HCT116 (cell line): Measurements from ENCODE around the gene MUC4. TPM values are rescaled to one million over a fixed set of nuclear protein-coding genes. Genes with fewer than 3 reads are reported as not detected.
"Not testable (repeated sequence)": the region's sequence is repeated elsewhere in the genome, so short reads cannot be mapped to it uniquely, and the experiment has no call there.

Source experiments
- ATAC-seq: fragments of 200-7000 bp; cut with Tn5 transposase; 2 replicates; pipeline ENCODE4 v1.9.1; 2020; ENCODE audit warnings: mild to moderate bottlenecking, moderate library complexity
- BruUV-seq: library from RNA; stranded (reverse); fragments of 400-500 nt; replicated peaks from 2 replicates; lab custom pipeline; 2021; lab: Mats Ljungman, UMichigan
- CTCF ChIA-PET: fragments of 300-600 bp; sonication (Branson Sonifier 250); formaldehyde crosslinking; loops from one replicate; lab custom pipeline; 2021; ENCODE audit warnings: antibody characterized with exemption; lab: Charles Lee
- POLR2A ChIA-PET: fragments of 300-600, 350-600 bp; sonication (Branson Sonifier 250); formaldehyde crosslinking; loops from one replicate; lab custom pipeline; 2021; ENCODE audit warnings: antibody characterized with exemption; lab: Charles Lee
- RAD21 ChIA-PET, 2 experiments: fragments of 300-600 bp; sonication (Branson Sonifier 250); formaldehyde crosslinking; loops; one replicate each; lab custom pipeline; 2023; ENCODE audit warnings: low total read pairs in 2 of 2; ENCODE audit not compliant: uncharacterized antibody in 2 of 2, unreplicated experiment in 2 of 2, low non-redundant PET in 1 of 2; lab: Charles Lee
- DNase-seq: peaks from one replicate; pipeline ENCODE4 v3.0.0-alpha.2; 2010; ENCODE audit warnings: low read depth, low spot score
- H2AFZ ChIP-seq: fragments of 200-600 bp; shearing (Covaris generic), sonication (generic); 2 replicates; pipeline ENCODE4 v1.6.1; 2017; ENCODE audit warnings: low read depth, mixed run types, mixed read lengths, antibody characterized with exemption, low read length; ENCODE audit not compliant: poor library complexity, severe bottlenecking
- H3K27ac ChIP-seq: 2 replicates; pipeline ENCODE4 v1.5.1; 2012; ENCODE audit warnings: low read depth, low read length
- H3K27me3 ChIP-seq: fragments of 200-600 bp; sonication (generic); 2 replicates; pipeline ENCODE4 v1.6.1; 2016; ENCODE audit warnings: mixed run types, low read length, mixed read lengths; ENCODE audit not compliant: insufficient read depth
- H3K36me3 ChIP-seq, 2 experiments: fragments of 200-500 bp in 1 of 2; fragments of 200-600 bp in 1 of 2; sonication (Bioruptor generic) in 1 of 2; sonication (generic) in 1 of 2; 2 replicates each; pipeline versions ENCODE4 v1.5.1 to v1.6.1; 2014 to 2016; ENCODE audit warnings: low read length in 2 of 2, inconsistent platforms in 1 of 2, mixed read lengths in 1 of 2, mixed run types in 1 of 2; ENCODE audit not compliant: insufficient read depth in 2 of 2, control insufficient read depth in 1 of 2
- H3K4me1 ChIP-seq, 2 experiments: fragments of 200-600 bp in 1 of 2; sonication (generic) in 1 of 2; 2 replicates each; pipeline versions ENCODE4 v1.5.1 to v1.6.1; 2012 to 2017; ENCODE audit warnings: low read length in 2 of 2, inconsistent platforms in 1 of 2, mild to moderate bottlenecking in 1 of 2, mixed read lengths in 1 of 2, mixed run types in 1 of 2, moderate library complexity in 1 of 2; ENCODE audit not compliant: insufficient read depth in 2 of 2, control insufficient read depth in 1 of 2
- H3K4me2 ChIP-seq: fragments of 200-600 bp; sonication (generic); 2 replicates; pipeline ENCODE4 v1.6.1; 2017; ENCODE audit warnings: mixed run types, low read length, mixed read lengths
- H3K4me3 ChIP-seq, 2 experiments: fragments of 200-600 bp in 1 of 2; sonication (generic) in 1 of 2; replicated peaks in 1 of 2; 2 replicates each; pipeline ENCODE4 v1.5.1; 2011 to 2016; ENCODE audit warnings: low read length in 2 of 2, control low read depth in 1 of 2, low read depth in 1 of 2, mild to moderate bottlenecking in 1 of 2, mixed read lengths in 1 of 2, mixed run types in 1 of 2
- H3K79me2 ChIP-seq: fragments of 200-600 bp; sonication (generic); 2 replicates; pipeline ENCODE4 v1.6.1; 2017; ENCODE audit warnings: mild to moderate bottlenecking, mixed run types, low read length, moderate library complexity, mixed read lengths; ENCODE audit not compliant: insufficient read depth
- H3K9ac ChIP-seq: fragments of 200-600 bp; sonication (generic); 2 replicates; pipeline ENCODE4 v1.6.1; 2016; ENCODE audit warnings: low read length, mixed read lengths
- H3K9me2 ChIP-seq: fragments of 200-600 bp; sonication (generic), shearing (Covaris generic); 2 replicates; pipeline ENCODE4 v1.6.1; 2017; ENCODE audit warnings: mixed run types, mild to moderate bottlenecking, moderate library complexity; ENCODE audit not compliant: insufficient read depth
- H3K9me3 ChIP-seq, 2 experiments: fragments of 200-500 bp in 1 of 2; fragments of 200-600 bp in 1 of 2; sonication (Bioruptor generic) in 1 of 2; sonication (generic) in 1 of 2; 2 replicates each; pipeline ENCODE4 v1.6.1; 2014 to 2017; ENCODE audit warnings: low read length in 2 of 2, mixed read lengths in 2 of 2, inconsistent platforms in 1 of 2, low read depth in 1 of 2, mild to moderate bottlenecking in 1 of 2, mixed run types in 1 of 2, moderate library complexity in 1 of 2; ENCODE audit not compliant: control insufficient read depth in 1 of 2, insufficient read depth in 1 of 2
- H4K20me1 ChIP-seq: fragments of 200-600 bp; sonication (generic), shearing (Covaris generic); 2 replicates; pipeline ENCODE4 v1.6.1; 2017; ENCODE audit warnings: mixed run types, mild to moderate bottlenecking, moderate library complexity; ENCODE audit not compliant: insufficient read depth
- ATF3 ChIP-seq: IDR thresholded peaks from 2 replicates; pipeline ENCODE4 v1.6.1; 2012
- CBX3 ChIP-seq: IDR thresholded peaks from 2 replicates; pipeline ENCODE4 v1.6.1; 2012; ENCODE audit warnings: low read depth
- CTCF ChIP-seq, 3 experiments: fragments of 200-600 bp in 1 of 3; sonication (generic) in 1 of 3; IDR thresholded peaks in 2 of 3; conservative IDR thresholded peaks in 1 of 3; 2 replicates each; pipeline ENCODE4 v1.5.1; 2012 to 2017; ENCODE audit warnings: low read depth in 2 of 3, low read length in 2 of 3, antibody characterized with exemption in 1 of 3, borderline replicate concordance in 1 of 3, control low read depth in 1 of 3, mild to moderate bottlenecking in 1 of 3, mixed read lengths in 1 of 3, mixed run types in 1 of 3, moderate library complexity in 1 of 3; ENCODE audit not compliant: insufficient read depth in 1 of 3
- EGR1 ChIP-seq: IDR thresholded peaks from 2 replicates; pipeline ENCODE4 v1.6.1; 2012; ENCODE audit warnings: low read depth
- EZH2phosphoT487 ChIP-seq: fragments of 200-600 bp; IDR thresholded peaks from 2 replicates; pipeline ENCODE4 v1.6.1; 2018; ENCODE audit warnings: antibody characterized with exemption, borderline replicate concordance
- FOSL1 ChIP-seq: IDR thresholded peaks from 2 replicates; pipeline ENCODE4 v1.6.1; 2012; ENCODE audit warnings: low read depth
- JUND ChIP-seq: IDR thresholded peaks from 2 replicates; pipeline ENCODE4 v1.6.1; 2012
- POLR2A ChIP-seq: IDR thresholded peaks from 2 replicates; pipeline ENCODE4 v1.7.0; 2011; ENCODE audit warnings: borderline replicate concordance; ENCODE audit not compliant: insufficient read depth, insufficient read length; ENCODE audit errors: extremely low read depth
- POLR2AphosphoS5 ChIP-seq: IDR thresholded peaks from 2 replicates; pipeline ENCODE4 v1.6.1; 2011; ENCODE audit warnings: mild to moderate bottlenecking, low read depth, low read length, moderate library complexity
- RAD21 ChIP-seq: IDR thresholded peaks from 2 replicates; pipeline ENCODE4 v1.6.1; 2012; ENCODE audit warnings: low read depth, mild to moderate bottlenecking
- SIN3A ChIP-seq: IDR thresholded peaks from 2 replicates; pipeline ENCODE4 v1.6.1; 2012; ENCODE audit warnings: low read depth
- SP1 ChIP-seq: IDR thresholded peaks from 2 replicates; pipeline ENCODE4 v1.6.1; 2012; ENCODE audit warnings: low read depth
- SRF ChIP-seq: IDR thresholded peaks from 2 replicates; pipeline ENCODE4 v1.6.1; 2012; ENCODE audit warnings: low read depth
- TCF7L2 ChIP-seq: IDR thresholded peaks from 2 replicates; pipeline ENCODE4 v1.7.0; 2011; ENCODE audit warnings: borderline replicate concordance, inconsistent platforms; ENCODE audit not compliant: insufficient read depth, insufficient read length; ENCODE audit errors: extremely low read depth
- YY1 ChIP-seq: IDR thresholded peaks from 2 replicates; pipeline ENCODE4 v1.6.1; 2011; ENCODE audit warnings: low read length, low read depth, moderate library complexity, mild to moderate bottlenecking; ENCODE audit not compliant: insufficient replicate concordance; ENCODE audit errors: extremely low read depth
- ZFX ChIP-seq: fragments of 450-650 bp; IDR thresholded peaks from 2 replicates; pipeline ENCODE4 v1.6.1; 2017
- ZNF274 ChIP-seq: fragments of 200-500 bp; sonication (Bioruptor generic); IDR thresholded peaks from 2 replicates; pipeline ENCODE4 v1.6.1; 2014; ENCODE audit warnings: mild to moderate bottlenecking, low read depth, low read length, inconsistent platforms
- intact Hi-C: fragments of 100-400 bp; cut with micrococcal nuclease; formaldehyde crosslinking; loops from 2 replicates; pipeline ENCODE4 v1.10.0; 2022
- total RNA-seq: library from RNA; stranded (reverse); gene quantifications from one replicate; pipeline ENCODE4 v1.2.1, GENCODE V29; 2021; ENCODE audit not compliant: unreplicated experiment
- TF ChIP-seq, protein P1 (sequence below): IDR thresholded peaks from 2 replicates; pipeline ENCODE4 v1.6.1; 2012

Gene MUC4
- total RNA-seq, 1 experiment from 2014 or later = 0.64 TPM

DNA sequence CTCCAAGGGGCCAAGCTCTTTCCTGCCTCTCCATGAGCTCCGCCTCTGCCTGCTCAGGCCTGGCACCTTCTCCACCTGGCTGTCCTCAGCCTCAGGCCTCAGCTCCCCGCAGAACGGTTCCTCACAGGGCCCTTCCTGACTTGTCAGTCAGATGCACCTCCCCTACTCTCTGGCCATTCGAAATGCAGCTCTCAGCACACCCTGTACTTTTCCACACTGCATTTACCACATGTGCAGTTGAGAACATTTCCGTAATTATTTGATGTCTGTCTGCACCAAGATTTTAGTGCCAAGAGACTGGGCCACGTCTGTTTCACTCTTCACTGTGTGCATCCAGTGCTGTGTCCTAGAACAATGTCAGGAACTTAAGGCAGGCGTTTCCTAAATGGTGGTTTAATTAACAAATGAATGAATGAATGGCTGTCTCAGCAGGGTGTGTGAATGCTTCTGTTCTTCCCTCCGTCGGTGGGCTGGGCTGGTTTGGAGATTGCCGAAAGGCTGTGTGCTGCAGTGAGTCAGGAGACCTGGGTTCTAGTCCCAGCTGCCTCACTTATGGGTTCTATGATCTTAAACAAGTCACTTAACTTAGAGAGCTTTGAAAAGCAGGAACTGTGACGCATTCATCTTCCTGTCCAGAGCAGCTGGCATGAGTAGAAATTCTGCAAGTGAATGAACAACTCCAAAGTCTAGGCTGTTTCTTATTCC, 5.4 kb downstream of the MUC4 start:
- peaks cover 0 to 6% of the 10 kb centered on the region in 2 experiments; a peak in 1 of 4 replicates for H3K4me1 ChIP-seq
- no peaks in the 10 kb centered on the region for H3K36me3 ChIP-seq
- H3K27me3 ChIP-seq = peaks cover 6% of the 10 kb centered on the region; the same call in 1 of the 2 replicates
- RAD21 ChIA-PET = no interaction called here
- H3K4me3 ChIP-seq = no peak overlapping the region
- no peak; the same call in 1 of the 2 replicates for ATAC-seq
- TF ChIP-seq RAD21 (no peak), JUND (no peak), SP1 (no peak), SIN3A (no peak), CBX3 (no peak), CTCF (IDR thresholded peaks at IDR 0.05 in 2 of 3, conservative IDR thresholded peaks at IDR 0.05 in 1 of 3; ENCODE audit: borderline replicate concordance in 1 of 3, insufficient read depth in 1 of 3, low read depth in 2 of 3, low read length in 2 of 3) (no peak), EZH2phosphoT487 (no peak), ZFX (no peak), POLR2A (no peak), TCF7L2 (no peak), SRF (no peak), EGR1 (no peak), POLR2AphosphoS5 (no peak), ZNF274 (no peak), ATF3 (no peak), YY1 (no peak), FOSL1 (no peak)
- TF ChIP-seq, protein P1, sequence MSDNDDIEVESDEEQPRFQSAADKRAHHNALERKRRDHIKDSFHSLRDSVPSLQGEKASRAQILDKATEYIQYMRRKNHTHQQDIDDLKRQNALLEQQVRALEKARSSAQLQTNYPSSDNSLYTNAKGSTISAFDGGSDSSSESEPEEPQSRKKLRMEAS = no peak
- TF ChIP-seq, all 23 proteins: peak for 0
- no peaks in the 10 kb centered on the region for H3K9me2 ChIP-seq
- H3K27ac ChIP-seq = no peak overlapping the region
- no peak overlapping the region for H3K9ac ChIP-seq
- no peaks in the 10 kb centered on the region for H4K20me1 ChIP-seq
- H2AFZ ChIP-seq = no peak overlapping the region
- intact Hi-C loops = no loop called here
- no peak for DNase-seq
- H3K79me2 ChIP-seq = no peaks in the 10 kb centered on the region
- ChIA-PET POLR2A (interaction anchor here (1.2 kb wide), 1 partner anchor 90 kb away, joined by 3 read pairs; no protein-coding TSS in a partner anchor), CTCF (no interaction called here)
- H3K4me2 ChIP-seq = no peak overlapping the region
- BruUV-seq = no TSS peak
- H3K9me3 ChIP-seq = no peaks in the 10 kb centered on the region

DNA sequence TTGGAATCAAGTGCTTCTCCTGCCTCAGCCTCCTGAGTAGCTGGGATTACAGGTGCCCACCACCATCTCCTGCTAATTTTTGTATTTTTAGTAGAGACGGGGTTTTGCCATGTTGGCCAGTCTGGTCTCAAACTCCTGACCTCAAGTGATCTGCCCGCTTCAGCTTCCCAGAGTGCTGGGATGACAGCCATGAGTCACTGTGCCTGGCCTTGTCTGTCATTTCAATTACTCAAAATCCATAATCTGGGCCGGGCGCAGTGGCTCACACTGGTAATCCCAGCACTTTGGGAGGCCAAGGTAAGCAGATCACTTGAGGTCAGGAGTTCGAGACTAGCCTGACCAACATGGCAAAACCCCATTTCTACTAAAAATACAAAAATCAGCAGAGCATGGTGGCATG, 6.1 kb downstream of the MUC4 start:
- ATAC-seq, H3K4me1 ChIP-seq, H3K4me2 ChIP-seq, H3K9me2 ChIP-seq, intact Hi-C loops, H2AFZ ChIP-seq, H3K4me3 ChIP-seq, H4K20me1 ChIP-seq, CTCF ChIA-PET, RAD21 ChIA-PET, H3K9me3 ChIP-seq, BruUV-seq, H3K36me3 ChIP-seq, DNase-seq, H3K27ac ChIP-seq, H3K9ac ChIP-seq, H3K79me2 ChIP-seq: not testable (repeated sequence)
- peaks cover 12% of the 10 kb centered on the region; the same call in 1 of the 2 replicates for H3K27me3 ChIP-seq
- POLR2A ChIA-PET = interaction anchor here (1.2 kb wide), 1 partner anchor 90 kb away, joined by 3 read pairs; no protein-coding TSS in a partner anchor
